H1 (cell line): ENCODE results near the gene PIK3R3. TPM values are rescaled to one million over a fixed set of nuclear protein-coding genes. Genes with fewer than 3 reads are reported as not detected.

Source experiments
- BACH1 ChIP-seq: IDR thresholded peaks from 2 replicates; pipeline ENCODE4 v1.6.1; 2012; ENCODE audit warnings: low read length, improper control_type of control experiment
- CHD1 ChIP-seq: IDR thresholded peaks from 2 replicates; pipeline ENCODE4 v1.6.1; 2012; ENCODE audit warnings: low read depth, low read length, improper control_type of control experiment
- CHD7 ChIP-seq: fragments of 300-600 bp; sonication (generic); IDR thresholded peaks from 2 replicates; pipeline ENCODE4 v1.7.1; 2012; ENCODE audit warnings: low read length, moderate library complexity, mild to moderate bottlenecking, inconsistent platforms; ENCODE audit not compliant: insufficient replicate concordance
- EZH2 ChIP-seq: fragments of 200-600 bp; sonication (generic); IDR thresholded peaks from 2 replicates; pipeline ENCODE4 v1.7.1; 2012; ENCODE audit warnings: low read depth, mild to moderate bottlenecking, moderate library complexity, low read length, inconsistent platforms; ENCODE audit not compliant: severe bottlenecking
- JUN ChIP-seq: IDR thresholded peaks from 2 replicates; pipeline ENCODE4 v1.6.1; 2011; ENCODE audit warnings: low read depth, mild to moderate bottlenecking, improper control_type of control experiment, low read length
- POLR2A ChIP-seq, 2 experiments: IDR thresholded peaks; 1 replicate in 1 of 2; 2 replicates in 1 of 2; pipeline ENCODE4 v1.6.1; 2011; ENCODE audit warnings: low read depth in 2 of 2, low read length in 2 of 2, mild to moderate bottlenecking in 2 of 2; ENCODE audit errors: control extremely low read depth in 1 of 2
- RNF2 ChIP-seq: fragments of 200-900, 300-1000 bp; sonication (generic); IDR thresholded peaks from 2 replicates; pipeline ENCODE4 v1.7.1; 2016; ENCODE audit warnings: borderline replicate concordance, low read depth, mild to moderate bottlenecking, antibody characterized with exemption, low read length; ENCODE audit not compliant: poor library complexity, severe bottlenecking; ENCODE audit errors: missing control alignments
- SP2 ChIP-seq: IDR thresholded peaks from 2 replicates; pipeline ENCODE4 v1.6.1; 2012; ENCODE audit warnings: mild to moderate bottlenecking, low read length, inconsistent platforms
- SRF ChIP-seq: IDR thresholded peaks from 2 replicates; pipeline ENCODE4 v1.6.1; 2011; ENCODE audit warnings: mild to moderate bottlenecking, low read depth, low read length, moderate library complexity
- TCF12 ChIP-seq: IDR thresholded peaks from 2 replicates; pipeline ENCODE4 v1.6.1; 2011; ENCODE audit warnings: low read depth, mild to moderate bottlenecking, low read length
- polyA plus RNA-seq, 7 experiments: library from polyadenylated mRNA; depleted of rRNA in 3 of 7; stranded (reverse) in 5 of 7; unstranded in 2 of 7; fragments of >200 nt in 5 of 7; fragments of 200-250 nt in 2 of 7; gene quantifications; 1 replicate in 5 of 7; 2 replicates in 1 of 7; 4 replicates in 1 of 7; pipeline versions ENCODE4 v1.2.1 to v1.2.3, GENCODE V29; 2011 to 2013; ENCODE audit warnings: missing spikeins in 2 of 7, mixed read lengths in 2 of 7
- total RNA-seq: library from RNA; stranded (reverse); fragmentation: NEBNext Ultra II Directional; extraction: Animal tissue kit (Norgen Biotek cat#: 25700); gene quantifications from 2 replicates; pipeline ENCODE4 v1.2.1, GENCODE V29; 2021

The PIK3R3 gene
- total and polyA plus RNA-seq, 2 of the 8 experiments (the other 6 are each of a cell fraction or from before 2014, with no cell fraction given), result 5.3 to 13.6 TPM

GRCh38 chr1:46179138-46180081 lies 47.0 kb upstream of the PIK3R3 start (continued):
- no peak for TF ChIP-seq CHD7
- TF ChIP-seq SRF, result no peak
- TF ChIP-seq TCF12, result 0 out of 2 replicates have a peak, but pooled peaks have one; percentile 35
- TF ChIP-seq BACH1, result no peak
- TF ChIP-seq SP2, result no peak
- TF ChIP-seq JUN, result no peak
- TF ChIP-seq RNF2, result no peak
- TF ChIP-seq POLR2A (IDR thresholded peaks at IDR 0.05; ENCODE audit: control extremely low read depth in 1 of 2, low read depth in 2 of 2, low read length in 2 of 2), result no peak
- TF ChIP-seq CHD1, result no peak
- no peak for TF ChIP-seq EZH2
